Caco-2 (cell line): ENCODE measurements around the gene TRDMT1. TPM values are rescaled to one million over a fixed set of nuclear protein-coding genes. Genes with fewer than 3 reads are reported as not detected.

Experiments used
- BruUV-seq: library from RNA; stranded (reverse); fragments of 400-500 nt; replicated peaks from 2 replicates; lab custom pipeline; 2021; lab: Mats Ljungman, UMichigan
- CTCF ChIA-PET: fragments of 300-600 bp; sonication (Branson Sonifier 250); formaldehyde crosslinking; loops from one replicate; lab custom pipeline; 2022; ENCODE audit warnings: antibody characterized with exemption; lab: Charles Lee
- POLR2A ChIA-PET: fragments of 300-600 bp; sonication (Branson Sonifier 250); formaldehyde crosslinking; loops from one replicate; lab custom pipeline; 2022; ENCODE audit warnings: antibody characterized with exemption; lab: Charles Lee
- DNase-seq, 2 experiments: peaks; one replicate each; pipeline versions ENCODE4 v3.0.0 to v3.0.0-alpha.2; 2020 to 2022
- H3K27me3 ChIP-seq: replicated peaks from 2 replicates; pipeline ENCODE4 v1.6.0; 2011; ENCODE audit warnings: low read length; ENCODE audit not compliant: control insufficient read depth, insufficient read depth
- H3K36me3 ChIP-seq: 2 replicates; pipeline ENCODE4 v1.5.1; 2011; ENCODE audit warnings: low read length; ENCODE audit not compliant: control insufficient read depth, insufficient read depth
- H3K4me1 ChIP-seq: fragments of 250-450 bp; sonication (Bioruptor Pico); 2 replicates; pipeline ENCODE4 v1.5.1; 2020; ENCODE audit warnings: mild to moderate bottlenecking
- H3K4me3 ChIP-seq: 2 replicates; pipeline ENCODE4 v1.5.1; 2011; ENCODE audit warnings: low read depth, mild to moderate bottlenecking, control low read depth, low read length
- H3K9me3 ChIP-seq: fragments of 250-450 bp; sonication (Bioruptor Pico); 2 replicates; pipeline ENCODE4 v1.5.1; 2020; ENCODE audit warnings: mild to moderate bottlenecking, moderate library complexity
- H3K27ac Mint-ChIP-seq: one replicate; pipeline ENCODE4 v1.8.0; 2022; ENCODE audit warnings: mixed read lengths; ENCODE audit not compliant: unreplicated experiment
- H3K27me3 Mint-ChIP-seq: one replicate; pipeline ENCODE4 v1.8.0; 2022; ENCODE audit warnings: mixed read lengths; ENCODE audit not compliant: insufficient read depth, unreplicated experiment
- H3K36me3 Mint-ChIP-seq: one replicate; pipeline ENCODE4 v1.8.0; 2022; ENCODE audit warnings: mild to moderate bottlenecking, mixed read lengths; ENCODE audit not compliant: insufficient read depth, unreplicated experiment
- H3K4me1 Mint-ChIP-seq: one replicate; pipeline ENCODE4 v1.8.0; 2022; ENCODE audit warnings: low read depth, mixed read lengths; ENCODE audit not compliant: unreplicated experiment
- H3K4me3 Mint-ChIP-seq: one replicate; pipeline ENCODE4 v1.8.0; 2022; ENCODE audit warnings: mild to moderate bottlenecking, moderate library complexity, mixed read lengths; ENCODE audit not compliant: unreplicated experiment
- H3K9me3 Mint-ChIP-seq: one replicate; pipeline ENCODE4 v1.8.0; 2022; ENCODE audit warnings: mixed read lengths; ENCODE audit not compliant: unreplicated experiment
- intact Hi-C: fragments of 100-400 bp; cut with micrococcal nuclease; formaldehyde crosslinking; loops from one replicate; pipeline ENCODE4 v1.10.0; 2022; ENCODE audit not compliant: unreplicated experiment
- total RNA-seq: library from RNA; stranded (reverse); gene quantifications from 2 replicates; pipeline ENCODE4 v1.2.3, GENCODE V29; 2022
- TF ChIP-seq, protein P1 (sequence below), 2 experiments: fragments of 200-600 bp in 1 of 2; IDR thresholded peaks; 1 replicate in 1 of 2; 2 replicates in 1 of 2; pipeline versions ENCODE4 v1.5.1 to v1.8.0; 2011 to 2022; ENCODE audit warnings: antibody characterized with exemption in 1 of 2, control low read depth in 1 of 2, inconsistent platforms in 1 of 2, low read depth in 1 of 2, low read length in 1 of 2, mild to moderate bottlenecking in 1 of 2, moderate library complexity in 1 of 2; ENCODE audit not compliant: insufficient read depth in 1 of 2, severe bottlenecking in 1 of 2, unreplicated experiment in 1 of 2

Gene TRDMT1
- total RNA-seq, 1 experiment from 2014 or later: 8.6 TPM

GRCh38 chr10:17153321-17153720 lies 48.2 kb downstream of the TRDMT1 start:
- peaks cover 7% of the 10 kb centered on the region for H3K4me1 Mint-ChIP-seq
- BruUV-seq: no TSS peak

DNA sequence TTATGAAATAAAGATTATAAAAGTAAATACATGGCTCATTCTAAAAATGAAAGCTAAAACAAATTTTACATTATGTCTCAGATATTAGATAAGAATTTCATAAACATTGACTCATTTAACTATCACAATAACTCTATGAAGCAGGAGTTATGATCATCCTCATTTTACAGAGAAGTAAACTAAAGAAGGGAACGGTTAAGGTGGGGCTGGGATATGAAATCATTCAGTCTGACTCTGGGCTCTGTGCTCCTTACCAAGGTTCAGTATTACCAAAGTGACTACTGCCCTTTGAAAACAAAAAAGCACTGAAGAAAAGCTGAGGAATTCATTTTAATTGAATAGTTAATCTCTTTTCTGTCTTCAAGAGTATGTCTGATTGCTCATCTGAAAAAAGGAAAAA lies 49.8 kb downstream of the TRDMT1 start:
- no peaks in the 10 kb centered on the region for H3K9me3 ChIP-seq
- H3K4me1 Mint-ChIP-seq: peaks cover 19% of the 10 kb centered on the region
- ChIA-PET POLR2A (interaction anchor here (0.6 kb wide), 1 partner anchor 9 kb away, joined by 3 read pairs; no protein-coding TSS in a partner anchor), CTCF (no interaction called here)
- H3K9me3 Mint-ChIP-seq: no peaks in the 10 kb centered on the region
- H3K4me3 ChIP-seq: no peak overlapping the region
- BruUV-seq: no TSS peak
- H3K4me1 ChIP-seq: peaks cover 11% of the 10 kb centered on the region
- H3K27me3 Mint-ChIP-seq: no peaks in the 10 kb centered on the region
- intact Hi-C loops: no loop called here
- no peak for DNase-seq
- no peaks in the 10 kb centered on the region for H3K36me3 ChIP-seq
- no peak overlapping the region for H3K4me3 Mint-ChIP-seq
- no peak overlapping the region for H3K27ac Mint-ChIP-seq
- H3K27me3 ChIP-seq: no peaks in the 10 kb centered on the region
- TF ChIP-seq, protein P1, sequence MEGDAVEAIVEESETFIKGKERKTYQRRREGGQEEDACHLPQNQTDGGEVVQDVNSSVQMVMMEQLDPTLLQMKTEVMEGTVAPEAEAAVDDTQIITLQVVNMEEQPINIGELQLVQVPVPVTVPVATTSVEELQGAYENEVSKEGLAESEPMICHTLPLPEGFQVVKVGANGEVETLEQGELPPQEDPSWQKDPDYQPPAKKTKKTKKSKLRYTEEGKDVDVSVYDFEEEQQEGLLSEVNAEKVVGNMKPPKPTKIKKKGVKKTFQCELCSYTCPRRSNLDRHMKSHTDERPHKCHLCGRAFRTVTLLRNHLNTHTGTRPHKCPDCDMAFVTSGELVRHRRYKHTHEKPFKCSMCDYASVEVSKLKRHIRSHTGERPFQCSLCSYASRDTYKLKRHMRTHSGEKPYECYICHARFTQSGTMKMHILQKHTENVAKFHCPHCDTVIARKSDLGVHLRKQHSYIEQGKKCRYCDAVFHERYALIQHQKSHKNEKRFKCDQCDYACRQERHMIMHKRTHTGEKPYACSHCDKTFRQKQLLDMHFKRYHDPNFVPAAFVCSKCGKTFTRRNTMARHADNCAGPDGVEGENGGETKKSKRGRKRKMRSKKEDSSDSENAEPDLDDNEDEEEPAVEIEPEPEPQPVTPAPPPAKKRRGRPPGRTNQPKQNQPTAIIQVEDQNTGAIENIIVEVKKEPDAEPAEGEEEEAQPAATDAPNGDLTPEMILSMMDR (IDR thresholded peaks at IDR 0.05; ENCODE audit: insufficient read depth in 1 of 2, low read depth in 1 of 2, low read length in 1 of 2, severe bottlenecking in 1 of 2, unreplicated experiment in 1 of 2): no peak
- peaks cover 5% of the 10 kb centered on the region for H3K36me3 Mint-ChIP-seq

More at GRCh38 chr10:17153321-17153720, 48.2 kb downstream of the TRDMT1 start:
- Mint-ChIP-seq H3K4me3 (no peak overlapping the region), H3K27me3 (no peaks in the 10 kb centered on the region), H3K27ac (no peak overlapping the region), H3K9me3 (no peaks in the 10 kb centered on the region), H3K36me3 (peaks cover 5% of the 10 kb centered on the region)
- ChIA-PET POLR2A (no interaction called here), CTCF (no interaction called here)
- Histone ChIP-seq H3K27me3 (no peaks in the 10 kb centered on the region), H3K4me1 (peaks cover 3% of the 10 kb centered on the region), H3K9me3 (no peaks in the 10 kb centered on the region), H3K36me3 (no peaks in the 10 kb centered on the region), H3K4me3 (no peak overlapping the region)
- TF ChIP-seq, protein P1 (IDR thresholded peaks at IDR 0.05; ENCODE audit: insufficient read depth in 1 of 2, low read depth in 1 of 2, low read length in 1 of 2, severe bottlenecking in 1 of 2, unreplicated experiment in 1 of 2): no peak
- intact Hi-C loops: no loop called here
- DNase-seq: no peak

DNA sequence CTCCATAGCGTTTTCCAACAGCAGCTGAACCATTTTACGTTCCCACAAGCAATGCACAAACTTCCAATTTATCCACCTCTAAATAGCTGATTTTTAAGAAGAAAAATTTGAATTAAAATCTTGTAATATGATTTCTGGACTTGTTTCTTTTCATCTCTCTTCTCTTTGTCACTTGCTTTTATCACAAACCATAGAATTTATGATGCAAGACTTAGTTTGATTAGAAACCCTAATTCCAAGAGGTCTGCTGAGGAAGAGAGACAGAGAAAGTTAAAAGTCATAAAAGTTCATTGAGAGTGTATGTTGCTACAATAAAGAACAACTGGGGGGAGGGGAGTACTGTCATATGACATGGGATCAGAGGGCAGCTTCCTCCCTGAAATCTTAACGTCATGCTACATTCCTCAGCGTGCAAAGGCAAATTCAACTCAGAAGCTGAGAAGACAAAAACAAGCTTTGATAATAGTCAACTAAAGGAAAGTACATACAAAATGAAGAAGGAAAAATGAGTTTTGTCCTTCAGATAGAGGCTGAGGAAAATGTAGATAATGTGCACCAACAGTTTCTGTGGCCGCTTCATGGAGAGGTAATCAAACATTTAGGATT lies 53.5 kb downstream of the TRDMT1 start:
- Histone ChIP-seq H3K4me1 (peaks cover 34% of the 10 kb centered on the region), H3K36me3 (no peaks in the 10 kb centered on the region), H3K4me3 (no peak overlapping the region), H3K27me3 (no peaks in the 10 kb centered on the region), H3K9me3 (no peaks in the 10 kb centered on the region)
- intact Hi-C loops: loop anchor here (1.0 to 2.0 kb wide), 2 partner anchors 23 to 33 kb away; no protein-coding TSS in a partner anchor
- H3K9me3 Mint-ChIP-seq: no peaks in the 10 kb centered on the region
- TF ChIP-seq, protein P1 (IDR thresholded peaks at IDR 0.05; ENCODE audit: insufficient read depth in 1 of 2, low read depth in 1 of 2, low read length in 1 of 2, severe bottlenecking in 1 of 2, unreplicated experiment in 1 of 2): no peak
- POLR2A ChIA-PET: no interaction called here
- H3K4me3 Mint-ChIP-seq: no peak overlapping the region
- peak overlapping the region; percentile 51 for H3K27ac Mint-ChIP-seq
- CTCF ChIA-PET: no interaction called here
- BruUV-seq: no TSS peak
- H3K36me3 Mint-ChIP-seq: peaks cover 1% of the 10 kb centered on the region
- H3K4me1 Mint-ChIP-seq: peaks cover 46% of the 10 kb centered on the region
- peak; percentile 58 to 65 for DNase-seq
- H3K27me3 Mint-ChIP-seq: no peaks in the 10 kb centered on the region
